Heart left ventricle (tissue), 16 donors: Measurements from ENCODE around the gene SLC23A3. TPM values are rescaled to one million over a fixed set of nuclear protein-coding genes. Genes with fewer than 3 reads are reported as not detected.

ENCODE experiments used
- ATAC-seq, 4 donors: fragments of 200-7000 bp; cut with Tn5 transposase; one replicate each; pipeline ENCODE4 v1.9.1; 2020 to 2022; ENCODE audit warnings: moderate library complexity in 4 of 4, mild to moderate bottlenecking in 3 of 4, moderate number of reproducible peaks in 1 of 4
- DNase-seq, 5 donors: peaks; one replicate each; pipeline ENCODE4 v3.0.0-alpha.2; 2020
- H3K27ac ChIP-seq, 12 donors: fragments of 200-600 bp; sonication (generic) in 4 of 12; one replicate each; pipeline versions ENCODE4 v1.5.0 to v1.8.0; 2016 to 2022; ENCODE audit warnings: mild to moderate bottlenecking in 2 of 12
- H3K27me3 ChIP-seq, 9 donors: fragments of 200-600 bp; sonication (generic) in 2 of 9; one replicate each; pipeline versions ENCODE4 v1.5.1 to v1.8.0; 2016 to 2022; ENCODE audit warnings: mild to moderate bottlenecking in 3 of 9
- H3K36me3 ChIP-seq, 9 donors: fragments of 200-600 bp; sonication (generic) in 2 of 9; one replicate each; pipeline versions ENCODE4 v1.5.0 to v1.8.0; 2018 to 2022; ENCODE audit warnings: mild to moderate bottlenecking in 2 of 9
- H3K4me1 ChIP-seq, 12 donors: fragments of 200-600 bp; sonication (generic) in 4 of 12; one replicate each; pipeline versions ENCODE4 v1.5.0 to v1.8.0; 2016 to 2022; ENCODE audit warnings: mild to moderate bottlenecking in 3 of 12
- H3K4me3 ChIP-seq, 12 donors: fragments of 200-600 bp; sonication (generic) in 4 of 12; one replicate each; pipeline versions ENCODE4 v1.5.0 to v1.8.0; 2017 to 2022; ENCODE audit warnings: mild to moderate bottlenecking in 9 of 12, moderate library complexity in 4 of 12
- H3K9me3 ChIP-seq, 12 donors: fragments of 200-600 bp; sonication (generic) in 4 of 12; one replicate each; pipeline versions ENCODE4 v1.5.0 to v1.8.0; 2016 to 2022; ENCODE audit warnings: mild to moderate bottlenecking in 1 of 12
- POLR2A ChIP-seq, 2 donors: fragments of 450-650 bp; IDR thresholded peaks; one replicate each; pipeline ENCODE4 v1.6.1; 2017; ENCODE audit warnings: antibody characterized with exemption in 2 of 2, mild to moderate bottlenecking in 2 of 2, moderate library complexity in 2 of 2
- WGBS, 4 donors: extraction: QIAGEN DNeasy Blood & Tissue Kit in 2 of 4; methylation state at CpG; one replicate each; pipeline versions ENCODE4 v1.1.5 to v1.1.7; 2013 to 2018; 5-methylcytosine and 5-hydroxymethylcytosine counted together
- intact Hi-C, 10 donors: fragments of 100-400 bp; cut with DNase I; formaldehyde crosslinking; loops; one replicate each; pipeline versions ENCODE4 v1.11.1 to v1.14.2; 2022
- long read RNA-seq, 3 donors: library from polyadenylated mRNA; unstranded; transcript quantifications; one replicate each; pipeline ENCODE4 v2.0.0, GENCODE V29; 2020 to 2021
- polyA plus RNA-seq, 2 donors: library from polyadenylated mRNA; stranded (reverse); fragments of 200-250 nt; gene quantifications; one replicate each; pipeline ENCODE4 v1.2.3, GENCODE V29; 2013
- total RNA-seq, 9 donors: library from RNA; depleted of rRNA in 2 of 9; stranded (reverse); fragments of >200 nt in 2 of 9; fragmentation: NEBNext Ultra II Directional in 3 of 9; extraction: Animal tissue kit (Norgen Biotek cat#: 25700) in 3 of 9; gene quantifications; one replicate each; pipeline versions ENCODE4 v1.1.0 to v1.2.4, GENCODE V29; 2016 to 2023
- TF ChIP-seq, protein P1 (sequence below), 12 donors: fragments of 200-600 bp; sonication (generic) in 4 of 12; IDR thresholded peaks; one replicate each; pipeline versions ENCODE4 v1.5.0 to v1.8.0; 2018 to 2022; ENCODE audit warnings: antibody characterized with exemption in 12 of 12, mild to moderate bottlenecking in 5 of 12
- donor health status: ischemic (EF 13 %, LVEDD 7.1; RV severe dilation, severe dysfunction).
- donor health status: healthy with polysubstance abuse.
- donor health status: DM: no; HTN: yes; CAD: no.
- donor health status: DM: no; HTN: no; CAD: no.
- donor health status: ischemic (EF 25% LVEDD 6.9; RV normal size, moderate dysfunction).
- donor health status: ischemic (EF 25% LVEDD 5.7; RV mildly dilated, moderate dysfunction).
- donor health status: healthy.
- donor health status: DM: yes; HTN: yes; CAD: no.
- donor health status: ischemic (EF 35%, LVEDD 5.7; RV mildly dilated, moderate dysfunction).
- donor health status: nonischemic (EF 11% LVEDD 7.7; RV severe dilation, severe dysfunction).
- donor health status: DM: yes; HTN: yes; CAD: no.
- donor health status: PGD.
- donor health status: ischemic (EF 29% LVEDD 5.4; RV normal size, mild dysfunction).
- donor health status: nonischemic (EF 23%, LVEDD 6.1; RV moderate dilation, normal function).

Gene SLC23A3, protein sequence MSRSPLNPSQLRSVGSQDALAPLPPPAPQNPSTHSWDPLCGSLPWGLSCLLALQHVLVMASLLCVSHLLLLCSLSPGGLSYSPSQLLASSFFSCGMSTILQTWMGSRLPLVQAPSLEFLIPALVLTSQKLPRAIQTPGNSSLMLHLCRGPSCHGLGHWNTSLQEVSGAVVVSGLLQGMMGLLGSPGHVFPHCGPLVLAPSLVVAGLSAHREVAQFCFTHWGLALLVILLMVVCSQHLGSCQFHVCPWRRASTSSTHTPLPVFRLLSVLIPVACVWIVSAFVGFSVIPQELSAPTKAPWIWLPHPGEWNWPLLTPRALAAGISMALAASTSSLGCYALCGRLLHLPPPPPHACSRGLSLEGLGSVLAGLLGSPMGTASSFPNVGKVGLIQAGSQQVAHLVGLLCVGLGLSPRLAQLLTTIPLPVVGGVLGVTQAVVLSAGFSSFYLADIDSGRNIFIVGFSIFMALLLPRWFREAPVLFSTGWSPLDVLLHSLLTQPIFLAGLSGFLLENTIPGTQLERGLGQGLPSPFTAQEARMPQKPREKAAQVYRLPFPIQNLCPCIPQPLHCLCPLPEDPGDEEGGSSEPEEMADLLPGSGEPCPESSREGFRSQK
- total RNA-seq (under 1 TPM in 8 of 9 donors, not detected in 1; 0.12 to 0.92 (median 0.44) TPM), polyA plus RNA-seq (under 1 TPM; 0.17 to 0.84 TPM)
- long read RNA-seq, donor 1: 0 reads
- long read RNA-seq, donor 2: 0 reads
- long read RNA-seq, donor 3: 0 reads

DNA sequence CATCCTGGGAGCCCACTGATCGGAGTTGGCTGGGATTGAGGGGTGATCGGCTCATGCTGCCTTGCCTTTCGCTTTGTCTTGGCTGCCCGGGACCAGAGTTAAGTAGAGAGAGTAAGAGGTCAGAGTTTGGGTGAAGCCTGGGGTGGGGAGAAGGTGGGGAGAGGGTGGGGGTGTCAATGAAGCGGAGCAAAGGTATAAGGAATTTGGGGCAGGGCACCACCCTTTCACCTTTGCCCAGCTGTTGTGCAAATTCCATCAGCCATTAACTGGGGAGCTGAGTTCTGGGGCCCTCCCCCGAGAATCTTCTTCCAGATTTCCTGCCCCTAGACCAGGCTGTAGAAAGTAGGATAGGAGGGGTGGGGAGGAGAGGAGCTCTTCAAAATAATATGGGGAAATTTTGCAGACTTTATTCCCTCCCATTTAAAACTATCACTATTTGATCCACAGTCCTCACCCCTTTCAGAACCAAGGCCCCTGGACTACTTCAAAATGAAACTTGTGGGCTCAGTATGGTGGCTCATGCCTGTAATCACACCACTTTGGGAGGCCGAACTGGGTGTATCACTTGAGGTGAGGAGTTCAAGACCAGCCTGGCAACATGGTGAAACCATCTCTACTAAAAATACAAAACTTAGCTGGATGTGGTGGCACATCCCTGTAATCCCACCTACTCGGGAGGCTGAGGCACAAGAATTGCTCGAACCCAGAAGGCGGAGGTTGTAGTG lies at the start of gene SLC23A3:
Gene SLC23A3 (minus strand): TSS at position 100 of the 725 bp plus-strand sequence. CDS start 45 bp downstream, at position 55.
- peak within 1 kb of the TSS in 2 of 12 donors; percentile 55 to 80 for H3K27ac ChIP-seq
- TF ChIP-seq, protein P1, sequence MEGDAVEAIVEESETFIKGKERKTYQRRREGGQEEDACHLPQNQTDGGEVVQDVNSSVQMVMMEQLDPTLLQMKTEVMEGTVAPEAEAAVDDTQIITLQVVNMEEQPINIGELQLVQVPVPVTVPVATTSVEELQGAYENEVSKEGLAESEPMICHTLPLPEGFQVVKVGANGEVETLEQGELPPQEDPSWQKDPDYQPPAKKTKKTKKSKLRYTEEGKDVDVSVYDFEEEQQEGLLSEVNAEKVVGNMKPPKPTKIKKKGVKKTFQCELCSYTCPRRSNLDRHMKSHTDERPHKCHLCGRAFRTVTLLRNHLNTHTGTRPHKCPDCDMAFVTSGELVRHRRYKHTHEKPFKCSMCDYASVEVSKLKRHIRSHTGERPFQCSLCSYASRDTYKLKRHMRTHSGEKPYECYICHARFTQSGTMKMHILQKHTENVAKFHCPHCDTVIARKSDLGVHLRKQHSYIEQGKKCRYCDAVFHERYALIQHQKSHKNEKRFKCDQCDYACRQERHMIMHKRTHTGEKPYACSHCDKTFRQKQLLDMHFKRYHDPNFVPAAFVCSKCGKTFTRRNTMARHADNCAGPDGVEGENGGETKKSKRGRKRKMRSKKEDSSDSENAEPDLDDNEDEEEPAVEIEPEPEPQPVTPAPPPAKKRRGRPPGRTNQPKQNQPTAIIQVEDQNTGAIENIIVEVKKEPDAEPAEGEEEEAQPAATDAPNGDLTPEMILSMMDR (IDR thresholded peaks at IDR 0.05): no peak
- no peak for TF ChIP-seq POLR2A (IDR thresholded peaks at IDR 0.05)
- H3K4me3 ChIP-seq: no peak within 1 kb of the TSS
- peaks cover 0 to 23% (median 12%) of the 10 kb centered on the region in 12 donors for H3K4me1 ChIP-seq
- no peaks in the 10 kb centered on the region for H3K9me3 ChIP-seq
- H3K27me3 ChIP-seq: no peaks in the 10 kb centered on the region
- 90 to 94% (median 93%) methylated on average over 10 of the region's 10 CpGs for WGBS, 4 donors
- H3K36me3 ChIP-seq: peaks cover 0 to 39% (median 33%) of the 10 kb centered on the region in 9 donors
- ATAC-seq (no peak), DNase-seq (no peak)
- intact Hi-C loops: loop anchor here in 8 of 10 donors (5.0 to 10.0 kb wide), 4 partner anchors 37 to 885 kb away; partner anchors contain the start of genes DNPEP (in 6 of the 8), ZFAND2B (in 4 of the 8), ANKZF1 (in 1 of the 8) and ATG9A (in 1 of the 8)

DNA sequence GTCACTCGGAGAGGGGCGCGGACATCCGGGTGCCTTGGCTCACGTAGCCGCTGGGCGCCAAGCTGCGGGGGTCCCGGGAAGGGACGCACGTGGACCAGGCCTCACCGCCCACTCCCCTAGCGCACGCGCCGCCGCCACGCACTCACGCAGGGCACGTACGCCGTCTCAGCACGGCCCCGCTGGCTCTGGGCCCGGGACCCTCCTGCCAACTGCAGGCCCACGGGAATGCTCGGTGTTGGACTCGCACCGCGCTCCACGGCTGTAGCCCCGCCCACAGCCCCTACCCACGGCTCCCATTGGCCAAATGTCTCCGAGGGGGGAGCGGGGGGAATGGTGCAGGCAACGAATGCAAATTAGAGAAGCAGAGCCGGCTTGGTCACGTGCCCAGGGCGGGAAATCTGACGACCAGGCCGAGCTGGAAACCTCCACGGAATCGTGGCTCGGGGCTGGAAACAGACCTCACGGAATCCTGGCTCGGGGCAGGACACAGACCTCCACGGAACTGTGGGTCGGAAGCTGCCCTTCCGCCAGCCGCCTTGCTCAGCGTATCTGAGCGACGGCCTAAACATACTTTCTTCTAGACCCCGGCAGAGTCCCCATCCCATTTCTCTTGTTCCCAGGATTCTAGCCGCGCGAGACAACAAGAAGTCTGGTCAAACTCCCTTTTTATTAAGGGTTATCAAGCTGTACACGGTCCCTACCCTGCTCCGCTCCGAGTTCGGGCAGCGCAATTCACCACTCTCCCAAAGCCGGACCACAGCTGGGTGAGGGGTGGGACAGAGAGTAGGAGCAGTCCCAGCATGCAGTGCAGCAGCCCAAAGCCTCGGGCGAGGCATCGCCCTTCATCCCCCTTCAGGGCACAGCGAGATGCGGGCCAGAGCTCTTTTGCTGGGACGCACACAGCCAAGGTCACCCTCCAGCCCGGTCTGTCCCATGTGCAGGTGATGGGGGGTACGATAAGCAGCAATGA lies 49.2 kb upstream of the SLC23A3 start, which contains the start of gene ABCB6:
Gene ABCB6 (minus strand): TSS at position 227 of the 970 bp plus-strand sequence. CDS start 285 bp downstream, outside the sequence.
- Histone ChIP-seq H3K4me1 (peaks cover 6 to 42% (median 33%) of the 10 kb centered on the region in 12 donors), H3K9me3 (no peaks in the 10 kb centered on the region), H3K27me3 (no peaks in the 10 kb centered on the region), H3K36me3 (peaks cover 3 to 67% (median 62%) of the 10 kb centered on the region in 9 donors), H3K27ac (peak within 1 kb of the TSS; percentile 68 to 97 (median 90)), H3K4me3 (peak within 1 kb of the TSS; percentile 19 to 66 (median 58))
- ATAC-seq (peak; percentile 86 to 93 (median 90)), DNase-seq (peak; percentile 97 to 99 (median 98))
- intact Hi-C loops: loop anchor here in 4 of 10 donors (5.0 kb wide), 2 partner anchors 42 to 63 kb away; partner anchors contain the start of genes CNPPD1 (in 3 of the 4) and RETREG2 (in 3 of the 4)
- TF ChIP-seq, protein P1 (IDR thresholded peaks at IDR 0.05): no peak
- peak; percentile 7 to 84 for TF ChIP-seq POLR2A (IDR thresholded peaks at IDR 0.05)
- 5 to 10% (median 6%) methylated on average over 47 to 71 of the region's 71 CpGs for WGBS, 4 donors

DNA sequence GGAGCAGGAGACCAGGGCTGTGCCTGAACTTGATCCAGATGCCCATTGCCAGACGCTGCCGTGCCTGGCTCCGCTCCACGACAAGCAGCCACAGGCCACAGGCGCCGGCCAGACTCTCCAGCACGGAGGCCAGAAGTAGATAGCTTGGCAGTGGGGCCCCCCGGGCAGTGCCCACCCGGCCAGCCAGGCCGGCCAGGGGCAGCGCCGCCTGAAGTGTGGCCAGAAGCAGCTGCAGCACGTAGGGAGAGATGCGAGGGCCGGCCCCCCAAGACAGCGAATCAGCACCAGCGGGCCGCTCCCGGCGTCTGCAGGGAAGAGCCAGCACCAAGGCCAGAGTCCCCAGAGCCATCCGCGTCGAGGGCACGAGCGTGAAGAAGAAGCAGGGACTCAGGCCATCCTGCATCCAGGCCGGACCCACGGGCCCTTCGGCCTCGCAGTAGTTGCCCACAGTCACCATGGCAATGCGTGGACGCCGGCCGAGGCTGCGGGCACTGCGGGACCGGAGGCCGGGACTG lies 48.4 kb upstream of the SLC23A3 start:
- no peaks in the 10 kb centered on the region for H3K9me3 ChIP-seq
- intact Hi-C loops: loop anchor here in 4 of 10 donors (5.0 kb wide), 2 partner anchors 41 to 64 kb away; partner anchors contain the start of genes CNPPD1 (in 3 of the 4) and RETREG2 (in 3 of the 4)
- peaks cover 3 to 67% (median 62%) of the 10 kb centered on the region in 9 donors for H3K36me3 ChIP-seq
- peak overlapping the region; percentile 19 to 66 (median 58) for H3K4me3 ChIP-seq
- WGBS, 4 donors: 0% methylated on average over 16 to 37 of the region's 37 CpGs
- DNase-seq (peak in 4 of 5 donors; percentile 71 to 81 (median 77)), ATAC-seq (peak; percentile 35 to 67 (median 56))
- no peak for TF ChIP-seq POLR2A (IDR thresholded peaks at IDR 0.05)
- TF ChIP-seq, protein P1 (IDR thresholded peaks at IDR 0.05): peak in 1 of 12 donors; percentile 8
- H3K27ac ChIP-seq: peak overlapping the region; percentile 68 to 97 (median 90)
- H3K4me1 ChIP-seq: peaks cover 6 to 42% (median 33%) of the 10 kb centered on the region in 12 donors
- no peaks in the 10 kb centered on the region for H3K27me3 ChIP-seq
